Mesendoderm (in vitro differentiated cells): ENCODE measurements around the gene MIF4GD.

ENCODE experiments used
- DNase-seq: peaks from one replicate; pipeline ENCODE4 v3.0.0; 2013
- H2AK5ac ChIP-seq: 2 replicates; pipeline ENCODE4 v1.6.1; 2013; ENCODE audit warnings: low read length, inconsistent platforms
- H2BK120ac ChIP-seq: 2 replicates; pipeline ENCODE4 v1.6.1; 2013; ENCODE audit warnings: low read depth, mild to moderate bottlenecking, low read length, moderate library complexity, mixed read lengths
- H2BK15ac ChIP-seq: replicated peaks from 2 replicates; pipeline ENCODE4 v1.6.1; 2013; ENCODE audit warnings: low read depth, mild to moderate bottlenecking, moderate library complexity
- H2BK5ac ChIP-seq: 2 replicates; pipeline ENCODE4 v1.6.1; 2013; ENCODE audit warnings: low read length, inconsistent platforms
- H3K18ac ChIP-seq: 2 replicates; pipeline ENCODE4 v1.6.1; 2013; ENCODE audit warnings: mild to moderate bottlenecking, low read length, mixed read lengths
- H3K23ac ChIP-seq: one replicate; pipeline ENCODE4 v1.6.1; 2013; ENCODE audit warnings: low read length
- H3K27ac ChIP-seq: 2 replicates; pipeline ENCODE4 v1.5.1; 2013; ENCODE audit warnings: low read depth, mild to moderate bottlenecking, inconsistent platforms, low read length, moderate library complexity
- H3K27me3 ChIP-seq: 2 replicates; pipeline ENCODE4 v1.6.1; 2013; ENCODE audit warnings: low read length, control low read depth, mild to moderate bottlenecking, inconsistent platforms; ENCODE audit not compliant: insufficient read depth, poor library complexity
- H3K36me3 ChIP-seq: 2 replicates; pipeline ENCODE4 v1.6.1; 2013; ENCODE audit warnings: low read length, inconsistent platforms; ENCODE audit not compliant: control insufficient read depth, insufficient read depth
- H3K4ac ChIP-seq: one replicate; pipeline ENCODE4 v1.6.1; 2013; ENCODE audit warnings: low read depth, mild to moderate bottlenecking, low read length, moderate library complexity
- H3K4me1 ChIP-seq: 2 replicates; pipeline ENCODE4 v1.6.1; 2013; ENCODE audit warnings: low read depth, low read length, inconsistent platforms; ENCODE audit not compliant: control insufficient read depth
- H3K4me2 ChIP-seq: 2 replicates; pipeline ENCODE4 v1.6.1; 2013; ENCODE audit warnings: low read length
- H3K4me3 ChIP-seq: 2 replicates; pipeline ENCODE4 v1.5.1; 2013; ENCODE audit warnings: mild to moderate bottlenecking, low read length
- H3K56ac ChIP-seq: one replicate; pipeline ENCODE4 v1.6.1; 2013; ENCODE audit warnings: low read length
- H3K79me1 ChIP-seq: 2 replicates; pipeline ENCODE4 v1.6.1; 2013; ENCODE audit warnings: low read length, inconsistent platforms
- H3K79me2 ChIP-seq: 2 replicates; pipeline ENCODE4 v1.6.1; 2013; ENCODE audit warnings: mild to moderate bottlenecking, low read length; ENCODE audit not compliant: control insufficient read depth, insufficient read depth
- H3K9ac ChIP-seq: 2 replicates; pipeline ENCODE4 v1.6.1; 2013; ENCODE audit warnings: low read length, inconsistent platforms
- H4K5ac ChIP-seq: one replicate; pipeline ENCODE4 v1.6.1; 2013; ENCODE audit warnings: low read length
- H4K8ac ChIP-seq: one replicate; pipeline ENCODE4 v1.6.1; 2013; ENCODE audit warnings: low read depth, mild to moderate bottlenecking, control low read depth, low read length, moderate library complexity
- WGBS: extraction: QIAGEN DNeasy Blood & Tissue Kit; methylation state at CpG from one replicate; pipeline ENCODE4 v1.1.7; 2013; ENCODE audit warnings: low lambda C conversion rate, missing lambda C conversion rate; ENCODE audit not compliant: insufficient coverage; ENCODE audit errors: extremely low coverage; 5-methylcytosine and 5-hydroxymethylcytosine counted together

MIF4GD gene

DNA sequence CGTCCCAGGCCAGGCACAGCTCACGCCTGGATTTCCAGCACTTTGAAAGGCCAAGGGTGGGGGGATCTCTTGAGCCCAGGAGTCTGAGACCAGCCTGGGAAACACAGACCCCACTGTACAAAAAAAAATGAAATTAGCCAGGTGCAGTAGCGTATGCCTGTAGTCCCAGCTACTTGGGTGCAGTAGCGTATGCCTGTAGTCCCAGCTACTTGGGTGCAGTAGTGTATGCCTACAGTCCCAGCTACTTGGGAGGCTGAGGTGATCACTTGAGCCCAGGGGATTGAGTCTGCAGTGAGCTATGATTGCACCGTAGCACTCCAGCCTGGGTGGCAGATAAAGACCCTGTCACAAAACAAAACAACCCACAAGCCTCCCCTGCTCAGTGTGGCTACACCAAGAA, 45.2 kb upstream of the MIF4GD start:
- no peak overlapping the region for H3K27ac ChIP-seq
- no peak overlapping the region for H2AK5ac ChIP-seq
- no peak overlapping the region for H3K4me3 ChIP-seq
- H4K8ac ChIP-seq, result no peak overlapping the region
- H3K4me2 ChIP-seq, result no peak overlapping the region
- no peak overlapping the region for H3K23ac ChIP-seq
- no peaks in the 10 kb centered on the region for H3K79me2 ChIP-seq
- no peak overlapping the region for H4K5ac ChIP-seq
- DNase-seq, result no peak
- no peaks in the 10 kb centered on the region for H3K4me1 ChIP-seq
- no peak overlapping the region for H3K56ac ChIP-seq
- no peaks in the 10 kb centered on the region for H3K27me3 ChIP-seq
- no peak overlapping the region for H2BK5ac ChIP-seq
- no peak overlapping the region for H3K18ac ChIP-seq
- H3K9ac ChIP-seq, result no peak overlapping the region
- no peak overlapping the region for H2BK120ac ChIP-seq
- H3K4ac ChIP-seq, result no peak overlapping the region
- WGBS, result no CpG with 5 or more reads among the region's 5 CpGs
- peaks cover 1% of the 10 kb centered on the region for H3K36me3 ChIP-seq
- H3K79me1 ChIP-seq, result no peaks in the 10 kb centered on the region
- H2BK15ac ChIP-seq, result no peak overlapping the region

DNA sequence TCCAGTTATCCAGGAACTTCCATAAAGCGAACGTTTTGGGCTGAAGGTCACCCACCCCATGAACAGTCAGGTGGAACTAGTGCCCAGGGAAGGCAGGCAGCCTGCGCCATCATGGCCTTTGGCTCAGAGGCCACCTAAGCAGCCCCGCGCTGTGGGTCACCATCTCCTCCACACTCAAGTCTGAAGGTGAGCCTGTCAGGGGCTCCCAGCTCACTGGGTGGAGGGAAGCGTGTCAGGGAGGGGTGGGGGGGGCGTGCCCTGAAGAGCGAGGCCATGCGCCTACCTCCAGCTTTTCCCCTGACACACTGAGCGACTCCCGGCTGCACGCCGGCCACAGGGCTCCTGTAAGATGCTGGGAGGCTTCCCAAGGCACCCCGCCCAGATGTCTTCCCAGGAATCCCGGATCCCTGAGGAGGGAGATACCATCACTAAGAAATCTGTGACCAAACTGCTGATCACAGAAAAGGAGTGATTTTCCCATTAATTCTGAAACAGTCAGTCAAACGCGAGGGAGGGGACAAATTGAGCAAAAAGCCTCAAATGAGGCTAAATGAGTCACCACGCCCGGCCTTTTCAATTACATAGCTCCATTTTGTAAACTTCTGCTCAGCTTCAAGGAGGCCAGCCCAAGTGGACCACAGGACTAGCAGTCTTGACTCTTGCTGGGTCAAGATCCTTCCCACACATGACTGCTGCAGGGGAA, 44.7 kb upstream of the MIF4GD start:
- Histone ChIP-seq H3K4me3 (no peak overlapping the region), H3K4ac (no peak overlapping the region), H3K18ac (no peak overlapping the region), H4K5ac (no peak overlapping the region), H3K36me3 (peaks cover 1% of the 10 kb centered on the region), H3K79me1 (no peaks in the 10 kb centered on the region), H3K4me2 (no peak overlapping the region), H3K79me2 (no peaks in the 10 kb centered on the region), H2BK5ac (no peak overlapping the region), H4K8ac (no peak overlapping the region), H2BK120ac (no peak overlapping the region), H3K9ac (no peak overlapping the region), H3K56ac (no peak overlapping the region), H3K27ac (no peak overlapping the region), H3K27me3 (no peaks in the 10 kb centered on the region), H2AK5ac (no peak overlapping the region), H2BK15ac (no peak overlapping the region), H3K4me1 (no peaks in the 10 kb centered on the region), H3K23ac (no peak overlapping the region)
- no peak for DNase-seq
- WGBS, result no CpG with 5 or more reads among the region's 19 CpGs

DNA sequence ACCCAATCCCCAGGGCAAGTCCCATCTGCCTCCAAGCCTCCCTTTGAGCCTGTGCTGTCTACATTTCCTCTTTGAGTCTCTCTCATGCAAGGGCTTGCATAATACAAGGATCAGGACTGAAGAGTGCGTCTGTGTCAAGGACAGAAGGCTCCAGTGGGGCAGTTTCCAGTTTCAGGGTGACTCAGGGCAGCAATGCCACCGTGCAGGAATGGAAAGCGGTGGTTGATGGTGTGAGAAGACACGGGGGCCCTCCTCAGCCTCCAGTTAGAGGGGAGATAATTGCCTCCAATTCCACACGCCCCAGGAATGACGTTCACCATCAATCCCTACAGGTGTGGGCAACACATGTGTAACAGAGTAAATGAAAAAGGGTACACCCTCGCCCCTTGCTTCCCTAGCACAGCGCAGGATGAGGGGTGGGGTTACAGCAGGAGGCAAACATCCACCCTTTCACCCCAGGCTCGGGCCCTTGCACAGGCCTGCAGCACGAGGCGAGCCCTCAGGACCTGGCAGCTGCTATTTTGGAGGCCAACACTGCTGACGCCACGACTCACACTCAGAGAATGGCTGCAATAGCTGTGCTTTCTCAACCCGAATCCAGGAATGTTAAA, 43.0 kb upstream of the MIF4GD start:
- Histone ChIP-seq H3K23ac (no peak overlapping the region), H2BK15ac (no peak overlapping the region), H2BK5ac (no peak overlapping the region), H3K18ac (no peak overlapping the region), H3K4me1 (no peaks in the 10 kb centered on the region), H3K27ac (no peak overlapping the region), H3K36me3 (no peaks in the 10 kb centered on the region), H3K4me2 (no peak overlapping the region), H3K27me3 (no peaks in the 10 kb centered on the region), H2BK120ac (no peak overlapping the region), H3K79me2 (no peaks in the 10 kb centered on the region), H3K9ac (no peak overlapping the region), H4K8ac (no peak overlapping the region), H4K5ac (no peak overlapping the region), H3K4me3 (no peak overlapping the region), H2AK5ac (no peak overlapping the region), H3K4ac (no peak overlapping the region), H3K79me1 (no peaks in the 10 kb centered on the region), H3K56ac (no peak overlapping the region)
- DNase-seq, result no peak
- no CpG with 5 or more reads among the region's 14 CpGs for WGBS

DNA sequence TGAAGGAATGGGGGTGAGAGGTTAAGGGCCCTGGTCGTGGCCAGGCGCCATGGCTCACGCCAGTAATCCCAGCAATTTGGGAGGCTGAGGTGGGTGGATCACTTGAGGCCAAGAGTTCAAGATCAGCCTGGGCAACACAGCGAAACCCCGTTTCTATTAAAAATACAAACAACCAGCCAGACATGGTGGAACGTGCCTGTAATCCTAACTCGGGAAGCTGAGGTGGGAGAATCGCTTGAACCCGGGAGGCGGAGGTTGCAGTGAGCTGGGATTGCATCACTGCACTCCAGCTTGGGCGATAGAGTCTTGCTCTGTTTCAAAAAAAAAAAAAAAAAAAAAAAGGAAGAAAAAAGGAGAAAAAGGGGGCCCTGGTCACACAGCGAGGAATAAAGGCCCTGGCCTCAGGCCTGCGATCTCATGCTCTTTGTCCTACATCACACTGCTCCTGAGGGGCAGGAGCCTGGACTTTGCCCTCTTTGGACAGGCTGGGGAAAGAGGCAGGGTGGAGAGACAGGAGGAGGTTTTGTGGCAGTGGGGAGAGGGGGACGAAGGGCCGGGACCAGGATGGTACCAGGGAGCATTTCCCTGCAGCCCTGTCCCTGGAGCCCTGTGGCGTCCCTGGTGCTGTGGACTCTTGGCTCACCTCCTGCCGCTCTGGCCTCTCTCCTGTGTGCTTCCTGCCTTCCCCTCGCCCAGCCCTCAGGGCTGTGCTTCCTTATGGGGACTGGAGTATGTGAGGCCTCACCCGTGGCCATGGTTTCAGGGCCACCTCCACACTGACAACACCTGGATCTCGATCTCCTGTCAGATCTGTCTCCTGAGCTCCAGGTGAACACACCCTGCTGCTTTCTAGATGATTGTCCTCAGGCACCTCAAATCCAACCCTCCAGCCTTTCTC, 38.0 kb upstream of the MIF4GD start:
- no peaks in the 10 kb centered on the region for H3K4me1 ChIP-seq
- H2BK5ac ChIP-seq, result no peak overlapping the region
- H3K23ac ChIP-seq, result no peak overlapping the region
- no peaks in the 10 kb centered on the region for H3K27me3 ChIP-seq
- no peak overlapping the region for H4K5ac ChIP-seq
- H3K4ac ChIP-seq, result no peak overlapping the region
- H3K36me3 ChIP-seq, result no peaks in the 10 kb centered on the region
- H2BK15ac ChIP-seq, result no peak overlapping the region
- H3K56ac ChIP-seq, result peak overlapping the region; percentile 25
- H3K79me1 ChIP-seq, result no peaks in the 10 kb centered on the region
- H3K18ac ChIP-seq, result no peak overlapping the region
- no peak overlapping the region for H4K8ac ChIP-seq
- no peak overlapping the region for H3K27ac ChIP-seq
- no peak overlapping the region for H2AK5ac ChIP-seq
- no peak overlapping the region for H2BK120ac ChIP-seq
- H3K9ac ChIP-seq, result no peak overlapping the region
- no peak overlapping the region for H3K4me3 ChIP-seq
- no CpG with 5 or more reads among the region's 20 CpGs for WGBS
- no peaks in the 10 kb centered on the region for H3K79me2 ChIP-seq
- no peak overlapping the region for H3K4me2 ChIP-seq
- no peak for DNase-seq

DNA sequence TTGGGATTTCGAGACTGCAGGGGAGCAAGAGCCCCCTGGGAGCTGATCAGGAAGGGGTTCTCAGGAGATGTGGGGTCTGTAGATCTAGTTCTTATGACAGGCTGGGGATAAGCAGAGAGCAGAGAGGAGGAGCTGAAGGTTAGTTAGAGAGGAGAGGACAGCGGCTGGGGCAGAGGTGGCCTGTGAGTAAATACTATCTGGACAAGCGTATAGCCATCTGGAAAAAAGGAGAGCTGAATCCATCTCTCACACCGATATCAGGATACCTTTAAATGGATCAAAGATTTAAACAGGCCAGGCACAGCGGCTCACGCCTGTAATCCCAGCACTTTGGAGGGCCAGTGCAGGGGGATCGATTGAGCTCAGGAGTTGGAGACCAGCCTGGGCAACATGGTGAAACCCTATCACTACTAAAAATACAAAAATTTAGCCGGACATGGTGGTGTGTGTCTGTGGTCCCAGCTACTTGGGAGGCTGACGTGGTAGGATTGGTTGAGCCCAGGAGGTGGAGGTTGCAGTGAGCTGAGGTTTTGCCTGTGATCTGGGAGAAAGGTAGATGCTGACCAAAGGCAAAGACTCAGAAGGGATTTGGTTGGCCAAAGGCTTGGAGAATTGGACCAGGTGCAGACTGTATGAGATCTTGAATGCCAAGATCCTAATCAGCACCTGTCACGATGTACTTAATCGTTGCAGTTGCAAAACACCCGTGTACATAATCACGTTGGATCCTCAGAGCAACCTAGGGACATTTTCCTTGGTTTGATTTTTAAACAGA, 37.1 kb upstream of the MIF4GD start:
- H3K23ac ChIP-seq, result no peak overlapping the region
- no peak overlapping the region for H2BK5ac ChIP-seq
- H3K4me3 ChIP-seq, result no peak overlapping the region
- no peak for DNase-seq
- H3K27ac ChIP-seq, result no peak overlapping the region
- H2BK15ac ChIP-seq, result no peak overlapping the region
- no peak overlapping the region for H3K9ac ChIP-seq
- no peak overlapping the region for H4K8ac ChIP-seq
- no peaks in the 10 kb centered on the region for H3K4me1 ChIP-seq
- no peak overlapping the region for H3K4ac ChIP-seq
- H3K56ac ChIP-seq, result no peak overlapping the region
- no peaks in the 10 kb centered on the region for H3K79me1 ChIP-seq
- no peak overlapping the region for H3K18ac ChIP-seq
- no peak overlapping the region for H3K4me2 ChIP-seq
- H3K27me3 ChIP-seq, result no peaks in the 10 kb centered on the region
- no peaks in the 10 kb centered on the region for H3K79me2 ChIP-seq
- H2BK120ac ChIP-seq, result no peak overlapping the region
- no peak overlapping the region for H2AK5ac ChIP-seq
- no peak overlapping the region for H4K5ac ChIP-seq
- no peaks in the 10 kb centered on the region for H3K36me3 ChIP-seq
- WGBS, result no CpG with 5 or more reads among the region's 13 CpGs
